Effector CD4-positive, alpha-beta T cell (primary cell): Measurements from ENCODE around the gene FOXO1.

Experiments
- DNase-seq: peaks from one replicate; pipeline ENCODE4 v3.0.0-alpha.2; 2020

The FOXO1 gene

DNA sequence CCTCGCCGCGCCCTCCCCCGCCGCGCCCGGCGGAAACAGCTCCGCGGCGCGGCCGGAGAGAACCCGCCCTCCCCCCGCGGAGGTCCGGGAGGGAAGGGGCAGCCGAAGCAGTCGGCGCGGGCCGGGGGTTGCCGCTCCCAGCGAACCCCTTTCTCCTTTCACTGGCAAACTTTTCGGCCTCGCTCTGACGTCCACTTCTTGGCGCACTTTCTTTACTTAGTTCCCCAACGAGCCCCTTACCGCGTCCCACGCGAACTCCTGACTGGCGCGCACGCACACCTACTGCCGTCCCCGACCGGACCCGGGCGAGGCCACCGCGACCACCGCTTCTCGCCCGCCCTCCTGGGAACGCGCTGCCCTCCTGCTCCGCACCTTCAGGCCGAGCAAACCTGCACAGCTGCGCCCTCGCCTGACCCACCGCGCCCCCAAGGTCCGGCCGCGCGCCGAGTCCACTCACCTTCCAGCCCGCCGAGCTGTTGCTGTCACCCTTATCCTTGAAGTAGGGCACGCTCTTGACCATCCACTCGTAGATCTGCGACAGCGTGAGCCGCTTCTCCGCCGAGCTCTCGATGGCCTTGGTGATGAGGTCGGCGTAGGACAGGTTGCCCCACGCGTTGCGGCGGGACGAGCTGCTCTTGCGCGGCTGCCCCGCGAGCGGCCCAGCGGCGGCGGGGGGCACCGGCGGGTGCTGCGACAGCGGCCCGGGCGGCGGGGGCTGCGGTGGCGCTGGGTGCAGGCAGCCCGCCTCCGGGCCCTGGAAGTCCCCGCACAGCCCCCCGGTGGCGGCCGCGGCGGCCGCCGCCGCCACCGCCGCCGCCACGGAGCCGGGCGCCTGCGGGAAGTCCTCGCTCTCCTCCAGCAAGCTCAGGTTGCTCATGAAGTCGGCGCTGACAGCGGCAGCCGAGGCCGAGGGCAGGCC is 1.1 kb downstream of the FOXO1 start:
- peak; percentile 44 for DNase-seq

- DNase-seq = peak; percentile 48
Observed at GRCh38 chr13:40664350-40665125, 1.9 kb downstream of the FOXO1 start.

DNA sequence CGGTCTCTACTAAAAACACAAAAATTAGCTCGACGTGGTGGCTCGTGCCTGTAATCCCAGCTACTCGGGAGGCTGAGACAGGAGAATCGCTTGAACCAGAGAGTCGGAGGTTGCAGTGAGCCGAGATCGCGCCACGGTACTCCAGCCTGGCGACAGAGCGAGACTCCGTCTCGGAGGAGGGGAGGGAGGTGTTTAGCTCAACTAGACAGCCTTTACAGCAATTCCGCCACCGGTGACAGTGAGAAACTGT is 2.4 kb downstream of the FOXO1 start:
- DNase-seq = peak; percentile 64

GRCh38 chr13:40662866-40663265 is 3.6 kb downstream of the FOXO1 start:
- DNase-seq = no peak

- no peak for DNase-seq
Observed at GRCh38 chr13:40661875-40662665, 4.4 kb downstream of the FOXO1 start.

DNA sequence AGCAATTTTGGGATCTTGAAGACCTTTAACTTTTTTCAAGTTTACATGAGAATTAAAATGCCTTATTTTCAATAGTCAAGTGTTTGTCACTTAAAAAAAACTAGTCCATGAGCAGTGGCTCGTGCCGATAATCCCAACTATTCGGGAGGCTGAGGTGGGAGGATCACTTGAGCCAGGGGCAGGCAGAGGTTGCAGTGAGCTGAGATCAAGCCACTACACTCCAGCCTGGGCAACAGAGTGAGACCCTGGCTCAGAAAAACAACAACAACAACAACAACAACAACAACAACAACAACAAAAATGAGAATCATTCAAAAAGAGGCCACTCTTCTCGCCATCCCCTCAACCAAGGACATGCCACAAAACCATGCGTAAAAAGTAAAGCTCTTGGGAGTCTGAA is 5.7 kb downstream of the FOXO1 start:
- DNase-seq = no peak

DNA sequence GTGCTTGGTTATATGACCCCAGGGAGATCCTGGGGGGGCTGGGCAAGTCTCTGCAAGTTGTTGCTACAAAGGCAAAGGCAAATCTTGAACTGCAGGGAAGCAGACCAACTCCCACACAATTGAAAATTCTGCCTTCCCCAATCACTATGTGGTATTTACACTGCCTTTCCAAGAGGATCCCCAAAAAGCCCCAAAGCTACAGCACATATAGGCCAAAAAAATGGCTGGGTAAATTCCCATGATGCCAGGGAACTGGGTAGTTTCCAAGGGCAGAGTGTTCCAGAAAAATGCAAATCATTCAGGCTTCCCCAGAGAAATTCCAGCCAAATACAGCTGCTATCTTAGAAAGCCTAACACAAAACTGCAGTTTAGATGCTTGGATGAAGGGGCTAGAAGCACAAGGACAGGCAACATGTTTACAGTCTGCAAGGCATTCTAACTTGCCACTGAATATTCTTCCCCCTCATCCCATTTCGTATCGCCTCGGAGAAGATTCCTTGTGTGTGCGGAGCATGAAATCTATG is 6.2 kb downstream of the FOXO1 start:
- no peak for DNase-seq

GRCh38 chr13:40657951-40658350 is 8.5 kb downstream of the FOXO1 start:
- DNase-seq = no peak

GRCh38 chr13:40657307-40657706 is 9.1 kb downstream of the FOXO1 start:
- no peak for DNase-seq

GRCh38 chr13:40656358-40656757 is 10.1 kb downstream of the FOXO1 start:
- no peak for DNase-seq

DNA sequence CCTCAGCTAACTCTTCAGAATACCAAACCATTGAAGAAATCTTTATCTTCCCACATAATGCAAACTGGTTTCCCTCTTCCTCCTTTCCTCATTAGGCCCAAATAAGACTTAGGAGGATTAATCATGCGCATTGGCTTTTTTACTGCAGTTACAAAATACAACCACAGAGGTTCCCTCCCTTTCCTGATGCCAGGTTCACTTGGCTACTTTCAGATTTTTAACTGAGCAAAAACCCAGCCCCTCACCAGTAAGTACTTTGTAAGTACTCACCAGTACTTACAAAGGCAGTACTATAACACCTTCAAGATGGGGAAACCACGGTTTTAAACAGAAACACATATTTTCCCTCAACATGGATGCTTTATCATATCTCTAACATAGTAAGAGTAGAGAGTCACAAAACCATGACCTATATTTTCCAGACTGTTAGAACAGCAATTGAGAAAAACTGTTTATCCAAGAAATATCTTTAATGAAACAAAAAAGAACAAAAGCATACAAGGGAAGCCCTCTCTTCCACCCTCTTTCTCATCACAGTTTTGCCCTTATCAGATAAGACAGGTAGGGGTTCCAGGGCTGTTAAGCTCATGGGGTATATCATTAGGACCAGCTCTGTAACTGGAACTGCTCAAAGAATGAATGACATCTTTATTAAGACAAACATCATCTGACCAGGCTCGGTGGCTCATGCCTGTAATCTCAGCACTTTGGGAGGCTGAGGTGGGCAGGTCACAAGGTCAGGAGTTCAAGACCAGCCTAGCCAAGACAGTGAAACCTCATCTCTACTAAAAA is 12.7 kb downstream of the FOXO1 start:
- no peak for DNase-seq

DNA sequence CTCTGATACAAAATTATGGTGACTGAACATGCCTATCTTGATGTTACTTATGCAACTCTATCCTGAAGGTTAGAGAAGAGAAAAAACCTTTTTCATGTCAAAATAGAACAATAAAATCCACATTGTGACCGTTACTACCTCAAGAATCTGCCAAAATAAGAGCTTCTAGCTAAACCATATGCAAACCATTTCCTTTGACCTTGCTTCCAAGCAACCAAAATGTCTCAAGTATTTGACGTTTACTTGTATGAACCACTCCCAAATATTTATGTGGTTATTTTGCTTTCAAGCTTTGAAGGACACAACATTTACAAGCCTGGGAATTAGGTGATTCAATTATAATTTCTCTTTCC is 13.9 kb downstream of the FOXO1 start:
- DNase-seq = no peak

- no peak for DNase-seq
Observed at GRCh38 chr13:40651866-40652587, 14.4 kb downstream of the FOXO1 start.

DNA sequence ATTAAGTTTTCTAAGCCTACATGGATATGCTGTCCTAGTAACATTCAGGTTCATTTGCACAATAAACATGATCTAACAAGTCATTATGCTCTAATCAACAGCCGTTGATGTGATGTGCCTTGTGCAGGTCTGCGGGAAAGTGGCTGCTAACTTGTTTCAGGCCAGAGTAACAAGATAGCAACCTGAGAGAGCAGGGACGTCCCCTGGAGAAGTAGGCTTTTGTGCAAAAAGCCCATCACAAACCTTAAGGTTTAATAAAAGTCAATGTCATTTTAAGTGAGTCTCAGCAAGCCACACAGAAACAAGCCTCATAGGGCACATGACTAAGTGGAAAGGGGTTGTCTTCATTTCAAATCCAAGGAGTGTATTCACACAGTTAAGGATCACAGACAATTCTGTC is 17.6 kb downstream of the FOXO1 start:
- DNase-seq = no peak

GRCh38 chr13:40648040-40648439 is 18.4 kb downstream of the FOXO1 start:
- no peak for DNase-seq

- DNase-seq = no peak
Observed at GRCh38 chr13:40644838-40645604, 21.4 kb downstream of the FOXO1 start.

GRCh38 chr13:40640845-40641458 is 25.5 kb downstream of the FOXO1 start:
- no peak for DNase-seq

GRCh38 chr13:40640202-40640601 is 26.2 kb downstream of the FOXO1 start:
- no peak for DNase-seq

DNA sequence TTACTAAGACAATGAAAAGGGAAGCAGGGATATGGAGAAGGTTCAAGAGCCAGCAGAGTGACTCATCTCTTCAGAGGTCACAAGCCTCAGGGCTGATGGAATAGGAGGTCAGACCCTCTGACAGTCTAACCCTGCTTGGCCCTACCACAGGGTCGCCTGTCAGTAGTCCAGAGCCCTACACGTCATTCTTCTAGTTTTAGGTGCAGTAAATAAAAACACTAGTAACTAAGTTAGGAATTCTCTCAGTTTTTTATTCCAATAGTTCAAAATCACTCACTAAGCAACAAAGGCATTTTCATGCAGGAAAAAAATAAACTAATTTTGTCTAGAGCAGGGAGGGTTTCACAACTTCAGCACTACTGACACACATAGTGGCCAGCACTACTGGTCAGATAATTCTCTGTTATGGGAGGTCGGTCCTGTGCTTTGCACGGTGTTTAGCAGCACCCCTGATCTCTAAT is 27.2 kb downstream of the FOXO1 start:
- DNase-seq = no peak

- no peak for DNase-seq
Observed at GRCh38 chr13:40637643-40638042, 28.8 kb downstream of the FOXO1 start.
